ENCODE data around the gene TMEM120B.

The TMEM120B gene

DNA sequence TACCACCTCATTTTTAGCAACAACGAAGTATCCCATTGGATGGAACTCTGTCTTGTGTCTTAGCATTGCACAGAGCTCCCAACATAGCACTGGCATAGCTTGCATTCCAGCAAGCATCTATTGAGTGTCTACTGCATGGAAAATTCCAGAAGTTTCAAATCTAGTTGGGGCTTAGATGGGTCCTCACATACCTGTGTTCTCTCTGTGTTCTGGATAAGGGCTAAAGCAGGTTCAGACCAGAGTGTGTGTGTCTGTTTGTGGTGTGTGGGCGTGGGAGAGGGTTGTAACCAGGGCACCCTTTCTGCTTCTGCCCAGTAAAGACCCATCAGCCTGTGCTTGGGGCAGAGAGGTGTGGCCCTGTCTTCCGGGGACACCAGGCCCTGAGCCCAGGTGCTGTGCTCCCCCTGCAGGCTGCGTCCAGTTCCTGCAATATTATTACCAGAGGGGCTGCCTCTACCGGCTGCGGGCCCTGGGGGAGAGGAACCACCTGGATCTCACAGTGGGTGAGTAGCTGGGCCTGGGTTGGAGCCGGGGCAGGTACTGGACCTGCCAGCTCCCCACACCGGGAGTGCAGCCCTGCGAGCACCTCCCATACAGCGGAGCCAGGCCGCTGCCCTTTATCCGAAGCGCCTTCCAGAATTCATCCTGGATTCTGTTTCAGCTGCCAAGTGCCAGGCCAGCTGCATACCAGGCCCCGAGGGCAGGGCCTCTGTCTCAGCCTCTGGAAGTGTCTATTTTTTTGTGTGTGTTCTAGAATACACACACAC lies 60.6 kb downstream of the TMEM120B start:
- H3K4me3 Mint-ChIP-seq, result no peak overlapping the region
- H3K4me1 Mint-ChIP-seq, result peaks cover 7% of the 10 kb centered on the region

DNA sequence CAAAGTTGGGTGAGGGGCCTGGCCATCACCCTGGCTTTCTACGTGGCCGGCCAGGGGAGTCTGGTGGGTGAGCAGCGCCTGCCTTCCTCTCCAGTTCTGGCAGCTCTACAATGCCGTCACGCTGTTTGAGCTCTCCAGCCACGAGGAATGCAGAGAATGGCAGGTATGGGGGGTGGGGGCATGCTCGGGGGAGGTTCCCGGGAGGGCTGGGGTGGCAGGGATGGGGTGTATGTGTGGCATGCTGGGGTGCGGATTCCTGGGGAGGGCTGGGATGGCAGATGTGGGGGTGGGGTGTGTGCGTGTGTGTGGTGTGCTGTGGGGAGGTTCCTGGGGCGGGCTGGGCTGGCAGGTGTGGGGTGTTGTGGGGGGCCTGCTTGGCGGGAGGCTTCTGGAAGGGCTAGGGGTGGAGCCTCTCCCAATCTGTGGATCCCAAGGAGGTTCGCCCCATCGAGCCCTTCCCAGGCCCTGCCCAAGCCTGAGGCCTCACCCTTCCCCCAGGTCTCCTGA lies 62.5 kb downstream of the TMEM120B start:
- Mint-ChIP-seq H3K36me3 (no peaks in the 10 kb centered on the region), H3K27ac (no peak overlapping the region), H3K4me3 (no peak overlapping the region), H3K4me1 (peaks cover 12% of the 10 kb centered on the region), H3K27me3 (no peaks in the 10 kb centered on the region), H3K9me3 (no peaks in the 10 kb centered on the region)

More for the DNA sequence above, 60.6 kb downstream of the TMEM120B start:
- Mint-ChIP-seq H3K27ac (peak overlapping the region; percentile 35), H3K36me3 (no peaks in the 10 kb centered on the region), H3K9me3 (no peaks in the 10 kb centered on the region), H3K27me3 (no peaks in the 10 kb centered on the region)

DNA sequence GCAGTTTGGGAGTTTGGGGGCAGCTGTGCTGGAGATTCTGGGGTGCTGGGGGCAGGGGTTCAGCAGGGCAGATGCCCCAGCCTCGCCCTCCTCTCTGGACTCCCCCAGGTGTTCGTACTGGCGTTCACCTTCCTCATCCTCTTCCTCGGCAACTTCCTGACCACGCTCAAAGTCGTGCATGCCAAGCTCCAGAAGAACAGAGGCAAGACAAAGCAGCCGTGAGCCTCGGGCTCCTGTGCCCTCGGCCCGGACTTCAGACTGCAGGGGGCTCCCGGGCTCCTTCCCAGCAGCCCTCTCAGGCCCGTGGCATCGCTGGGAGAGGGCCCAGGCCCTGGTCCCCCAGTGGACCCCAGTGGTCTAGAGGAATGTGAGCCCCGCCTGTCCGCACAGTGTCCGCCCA lies 62.9 kb downstream of the TMEM120B start:
- Mint-ChIP-seq H3K9me3 (no peaks in the 10 kb centered on the region), H3K36me3 (no peaks in the 10 kb centered on the region), H3K27ac (no peak overlapping the region), H3K27me3 (no peaks in the 10 kb centered on the region), H3K4me1 (peaks cover 16% of the 10 kb centered on the region), H3K4me3 (no peak overlapping the region)

DNA sequence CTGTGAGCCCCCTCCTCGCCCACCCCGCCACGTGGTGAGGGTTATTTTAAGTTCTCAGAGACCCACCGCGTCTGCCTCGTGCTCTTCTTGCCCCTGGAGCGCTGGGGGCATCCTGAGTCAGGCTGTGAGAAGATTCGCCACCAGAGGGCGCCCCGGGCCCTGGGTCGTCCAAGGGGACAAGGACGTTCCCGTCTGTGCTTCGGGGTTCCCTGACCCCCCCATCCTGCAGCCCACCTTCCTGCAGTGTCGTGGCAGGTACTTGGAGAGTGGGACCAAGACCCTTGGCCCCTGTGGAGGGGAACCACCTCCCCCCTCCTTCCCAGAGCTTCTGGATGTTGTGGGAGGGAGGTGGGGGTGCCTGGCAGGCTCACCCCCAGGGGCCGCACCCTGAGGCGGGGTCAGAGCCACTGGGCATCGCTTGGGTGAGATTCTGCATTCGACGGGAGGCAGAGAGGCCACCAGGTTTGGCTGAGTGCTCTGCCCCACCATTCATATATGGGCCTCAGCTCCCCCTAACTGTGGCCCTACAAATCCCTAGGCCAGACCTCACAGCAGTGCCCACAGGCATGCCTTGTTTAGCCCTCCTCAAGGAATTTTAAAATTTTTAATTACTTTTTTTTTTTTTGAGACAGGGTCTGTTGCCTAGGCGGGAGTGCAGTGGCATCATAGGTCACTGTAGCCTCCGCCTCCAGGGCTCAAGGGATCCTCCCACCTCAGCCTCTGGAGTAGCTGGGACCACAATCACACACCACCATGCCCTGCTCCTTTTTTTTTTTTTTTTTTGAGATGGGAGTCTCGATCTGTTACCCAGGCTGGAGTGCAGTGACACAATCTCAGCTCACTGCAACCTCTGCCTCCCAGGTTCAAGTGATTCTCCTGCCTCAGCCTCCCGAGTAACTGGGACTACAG lies 63.9 kb downstream of the TMEM120B start:
- no peaks in the 10 kb centered on the region for H3K9me3 Mint-ChIP-seq
- H3K27ac Mint-ChIP-seq, result peak overlapping the region; percentile 86
- H3K4me3 Mint-ChIP-seq, result no peak overlapping the region
- H3K4me1 Mint-ChIP-seq, result peaks cover 19% of the 10 kb centered on the region
- H3K36me3 Mint-ChIP-seq, result no peaks in the 10 kb centered on the region
- H3K27me3 Mint-ChIP-seq, result no peaks in the 10 kb centered on the region

DNA sequence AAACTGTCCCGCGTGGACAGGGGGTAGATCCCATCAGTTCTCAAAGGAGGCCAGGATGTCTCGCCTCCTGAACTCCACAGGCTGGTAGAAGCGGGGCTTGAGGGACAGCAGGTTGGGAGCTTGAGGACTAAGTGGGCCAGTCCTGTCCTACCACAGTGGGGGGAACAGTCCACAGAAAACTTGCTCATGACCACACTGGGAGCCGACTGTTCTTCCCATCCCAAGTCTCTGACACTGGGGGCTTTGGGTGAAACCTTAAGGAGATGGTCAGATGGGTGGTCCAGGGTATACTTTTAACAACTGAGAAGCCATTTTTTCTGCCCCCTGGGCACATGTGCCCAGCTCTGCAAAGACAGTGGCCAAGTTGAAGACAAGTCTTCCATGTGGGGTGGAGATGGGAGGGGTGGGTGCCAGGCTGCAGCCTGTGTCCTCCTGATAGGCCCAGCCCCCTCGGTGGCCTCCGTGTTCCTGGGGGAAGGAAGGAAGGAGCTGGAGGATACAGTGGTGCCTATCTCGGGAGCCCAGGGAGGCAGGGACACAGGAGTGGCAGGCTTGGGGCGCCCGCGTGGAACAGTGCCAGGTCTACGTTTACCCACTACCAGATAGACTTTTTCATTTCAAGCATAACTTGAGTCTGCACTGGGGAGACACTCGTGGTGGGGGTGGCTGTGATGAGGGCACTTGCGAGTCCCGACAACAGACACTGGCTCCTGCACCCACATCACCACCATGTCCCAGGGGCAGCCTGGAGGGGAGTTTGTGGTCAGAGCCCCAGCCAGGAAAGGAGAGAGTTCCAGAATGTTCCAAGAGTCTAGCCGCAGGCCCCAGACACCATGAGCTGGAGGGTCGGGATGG lies 66.2 kb downstream of the TMEM120B start:
- Mint-ChIP-seq H3K36me3 (peaks cover 5% of the 10 kb centered on the region), H3K27me3 (no peaks in the 10 kb centered on the region), H3K4me3 (no peak overlapping the region), H3K9me3 (no peaks in the 10 kb centered on the region), H3K27ac (peak overlapping the region; percentile 90), H3K4me1 (peaks cover 32% of the 10 kb centered on the region)

DNA sequence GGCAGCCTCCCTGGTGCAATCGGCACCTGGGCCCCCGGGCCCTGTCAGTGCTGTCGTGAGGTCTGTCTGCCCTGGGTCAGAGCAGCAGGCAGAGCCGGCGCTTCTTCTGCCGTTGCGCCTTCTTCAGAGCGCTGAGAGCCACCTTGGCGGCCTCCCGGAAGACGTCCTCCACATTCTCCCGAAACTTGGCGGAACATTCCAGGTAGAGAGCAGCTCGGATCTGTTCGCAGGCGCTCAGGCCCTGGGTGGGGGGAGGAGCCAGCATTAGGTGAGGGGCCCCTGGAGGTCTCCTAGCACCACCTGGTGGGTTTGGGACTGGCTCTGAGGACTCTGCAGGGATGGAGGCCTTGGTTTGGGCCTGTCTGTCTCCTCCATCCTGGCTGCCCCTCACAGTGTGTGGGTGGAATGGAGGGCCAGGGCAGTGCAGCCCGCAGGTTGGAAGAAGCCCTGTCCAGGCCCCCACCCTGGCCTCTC lies 66.9 kb downstream of the TMEM120B start:
- Mint-ChIP-seq H3K27ac (no peak overlapping the region), H3K4me3 (no peak overlapping the region), H3K4me1 (peaks cover 38% of the 10 kb centered on the region), H3K36me3 (peaks cover 7% of the 10 kb centered on the region), H3K27me3 (no peaks in the 10 kb centered on the region), H3K9me3 (no peaks in the 10 kb centered on the region)

DNA sequence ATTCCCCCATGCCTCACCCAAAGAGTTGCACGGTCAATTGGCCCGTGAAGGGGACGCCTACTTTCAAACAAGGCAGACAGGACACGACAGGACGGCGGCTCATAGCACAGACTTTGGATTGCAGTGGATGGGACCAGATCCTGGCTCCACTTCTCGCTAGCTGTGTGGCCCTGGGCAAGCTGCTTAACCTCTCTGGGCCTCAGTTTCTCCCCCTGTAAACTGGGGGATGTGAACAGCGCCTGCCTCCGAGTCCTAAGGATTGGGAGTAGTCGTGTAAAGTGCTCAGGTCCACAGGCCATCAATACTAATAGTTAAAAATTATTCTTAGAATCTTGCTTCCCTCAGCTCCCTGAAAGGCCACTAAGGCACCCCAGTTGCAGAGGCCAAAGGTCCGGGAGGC lies 67.9 kb downstream of the TMEM120B start:
- no peak overlapping the region for H3K27ac Mint-ChIP-seq
- H3K9me3 Mint-ChIP-seq, result no peaks in the 10 kb centered on the region
- H3K4me3 Mint-ChIP-seq, result no peak overlapping the region
- peaks cover 46% of the 10 kb centered on the region for H3K4me1 Mint-ChIP-seq
- peaks cover 10% of the 10 kb centered on the region for H3K36me3 Mint-ChIP-seq
- H3K27me3 Mint-ChIP-seq, result no peaks in the 10 kb centered on the region

DNA sequence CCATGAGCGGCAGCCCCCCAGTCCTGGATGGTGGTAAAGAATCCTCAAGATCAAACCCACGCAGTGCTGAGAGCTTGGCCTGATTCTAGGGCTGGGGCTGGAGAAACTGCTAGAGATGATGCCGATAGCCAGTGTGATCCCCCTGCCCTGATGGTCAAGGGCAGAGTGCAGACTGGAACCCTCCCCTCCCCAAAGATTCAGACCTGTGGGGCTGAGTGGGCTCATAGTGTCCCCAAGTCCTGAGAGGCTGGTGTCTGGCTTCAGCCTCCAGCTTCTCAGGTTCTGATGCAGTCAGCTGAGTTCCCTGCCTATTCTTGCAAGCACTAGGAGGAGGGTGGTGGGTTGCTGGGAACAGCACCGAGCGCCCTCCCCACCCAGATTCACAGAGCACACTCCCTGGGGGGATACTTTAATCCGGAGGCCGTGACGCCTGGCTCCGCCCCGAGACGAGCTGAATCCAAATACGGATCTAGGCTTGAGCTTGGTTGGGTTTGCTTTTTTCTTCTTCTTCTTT lies 69.0 kb downstream of the TMEM120B start:
- Mint-ChIP-seq H3K9me3 (no peaks in the 10 kb centered on the region), H3K27me3 (no peaks in the 10 kb centered on the region), H3K4me1 (peaks cover 56% of the 10 kb centered on the region), H3K36me3 (peaks cover 12% of the 10 kb centered on the region), H3K4me3 (peak overlapping the region; percentile 84), H3K27ac (peak overlapping the region; percentile 95)

DNA sequence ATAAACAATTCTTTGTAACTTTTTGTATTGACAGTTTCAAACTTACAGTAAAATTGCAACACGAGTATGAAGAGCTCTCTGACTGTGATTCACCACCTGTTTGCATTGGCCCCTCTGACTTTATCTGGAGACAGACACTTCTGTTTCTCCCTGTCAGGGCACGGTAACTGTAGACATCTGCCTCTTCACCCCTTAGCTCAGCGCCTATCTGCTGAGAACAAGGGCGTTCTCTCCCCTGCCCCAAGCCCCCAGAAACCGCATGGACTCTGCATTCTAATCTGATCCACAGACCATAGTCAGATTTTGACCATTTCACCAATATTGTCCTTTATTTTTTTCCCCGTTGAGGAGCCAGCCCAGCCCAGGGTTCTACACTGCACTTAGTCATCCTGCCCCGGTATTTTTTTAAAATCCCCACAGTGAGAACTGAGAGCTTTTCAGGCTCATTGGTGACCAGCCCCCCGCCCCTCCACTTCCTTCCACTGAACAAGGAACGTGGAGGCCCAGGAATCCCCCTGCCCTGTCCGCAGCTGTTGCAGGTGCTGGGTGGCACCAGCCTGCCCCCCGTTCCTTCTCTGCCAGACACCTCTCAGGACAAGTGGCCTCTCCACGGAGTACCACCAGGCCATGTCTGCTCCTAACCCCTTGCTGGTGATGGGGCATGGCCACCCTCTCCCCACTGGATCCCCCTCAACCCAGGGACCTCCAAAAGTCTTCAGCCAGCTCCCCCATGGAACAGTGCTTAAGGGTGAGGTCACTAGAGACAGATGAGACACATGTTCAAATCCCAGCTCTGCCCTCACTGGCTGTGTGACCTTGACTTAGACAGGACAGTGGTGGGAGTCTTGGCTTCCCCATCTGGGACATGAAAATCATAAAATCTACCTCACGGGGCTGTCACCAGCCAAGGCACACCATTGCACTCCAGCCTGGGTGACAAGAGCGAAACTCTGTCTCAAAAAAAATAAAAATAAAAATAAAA lies 69.7 kb downstream of the TMEM120B start:
- Mint-ChIP-seq H3K4me1 (peaks cover 63% of the 10 kb centered on the region), H3K36me3 (peaks cover 14% of the 10 kb centered on the region)

DNA sequence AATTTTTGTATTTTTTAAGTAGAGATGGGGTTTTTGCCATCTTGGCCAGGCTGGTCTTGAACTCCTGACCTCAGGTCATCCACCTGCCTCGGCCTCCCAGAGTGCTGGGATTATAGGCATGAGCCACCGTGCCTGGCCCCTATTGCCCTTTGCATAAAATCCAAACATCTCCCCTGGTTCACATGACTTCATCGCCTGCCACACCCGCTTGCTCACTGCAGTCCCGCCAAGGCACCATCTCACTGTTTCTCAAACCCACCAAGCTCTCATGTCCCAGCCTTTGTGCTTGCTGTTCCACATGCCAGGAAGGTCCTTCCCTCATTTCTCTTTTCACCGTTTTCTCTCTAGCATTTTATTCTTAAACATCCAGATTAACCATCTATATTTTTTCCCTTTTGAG lies 71.2 kb downstream of the TMEM120B start:
- no peaks in the 10 kb centered on the region for H3K9me3 Mint-ChIP-seq
- peaks cover 14% of the 10 kb centered on the region for H3K36me3 Mint-ChIP-seq
- no peaks in the 10 kb centered on the region for H3K27me3 Mint-ChIP-seq
- peak overlapping the region; percentile 74 for H3K4me3 Mint-ChIP-seq
- peaks cover 73% of the 10 kb centered on the region for H3K4me1 Mint-ChIP-seq
- H3K27ac Mint-ChIP-seq, result peak overlapping the region; percentile 98

More for the DNA sequence above, 69.7 kb downstream of the TMEM120B start:
- H3K27me3 Mint-ChIP-seq, result no peaks in the 10 kb centered on the region
- H3K27ac Mint-ChIP-seq, result peak overlapping the region; percentile 95
- no peaks in the 10 kb centered on the region for H3K9me3 Mint-ChIP-seq
- H3K4me3 Mint-ChIP-seq, result peak overlapping the region; percentile 84

DNA sequence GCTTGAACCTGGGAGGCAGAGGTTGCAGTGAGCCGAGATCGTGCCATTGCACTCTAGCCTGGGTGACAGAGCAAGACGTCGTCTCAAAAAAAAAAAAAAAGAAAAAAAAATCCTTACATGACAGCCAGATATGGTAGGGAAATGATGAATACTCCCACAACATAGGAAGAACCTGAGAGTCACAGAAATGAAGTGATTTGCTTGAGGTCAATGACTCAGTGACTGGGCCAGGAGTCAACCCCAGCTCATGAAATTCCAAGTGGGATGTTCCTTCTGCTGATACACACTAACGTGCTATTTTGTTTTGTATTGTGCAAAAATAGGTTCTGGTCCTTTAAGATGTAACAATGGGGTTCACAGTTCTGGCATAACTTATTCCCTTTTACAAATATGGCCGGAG lies 71.9 kb downstream of the TMEM120B start:
- Mint-ChIP-seq H3K4me1 (peaks cover 79% of the 10 kb centered on the region), H3K36me3 (peaks cover 14% of the 10 kb centered on the region), H3K4me3 (peak overlapping the region; percentile 74), H3K9me3 (no peaks in the 10 kb centered on the region), H3K27ac (peak overlapping the region; percentile 93), H3K27me3 (no peaks in the 10 kb centered on the region)

DNA sequence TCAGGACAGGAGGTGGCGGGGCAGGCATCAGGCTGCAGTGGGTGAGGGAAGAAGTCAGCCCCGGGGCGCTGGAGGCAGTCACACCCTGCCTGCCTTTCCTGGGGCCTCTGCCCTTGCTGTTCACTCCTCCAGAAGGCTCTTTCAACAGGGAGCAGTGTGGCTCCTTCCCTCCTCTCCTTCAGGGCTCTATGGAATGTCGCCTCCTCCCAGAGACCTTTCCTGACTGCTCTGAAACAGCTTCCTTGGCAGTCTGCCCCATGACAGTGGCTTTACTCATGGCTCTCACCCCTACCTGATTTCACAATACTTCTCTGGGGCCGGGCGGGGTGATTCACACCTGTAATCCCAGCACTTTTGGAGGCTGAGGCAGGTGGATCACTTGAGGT lies 73.9 kb downstream of the TMEM120B start:
- Mint-ChIP-seq H3K4me3 (peak overlapping the region; percentile 76), H3K36me3 (peaks cover 20% of the 10 kb centered on the region), H3K9me3 (no peaks in the 10 kb centered on the region), H3K4me1 (peaks cover 91% of the 10 kb centered on the region), H3K27me3 (no peaks in the 10 kb centered on the region), H3K27ac (peak overlapping the region; percentile 92)

DNA sequence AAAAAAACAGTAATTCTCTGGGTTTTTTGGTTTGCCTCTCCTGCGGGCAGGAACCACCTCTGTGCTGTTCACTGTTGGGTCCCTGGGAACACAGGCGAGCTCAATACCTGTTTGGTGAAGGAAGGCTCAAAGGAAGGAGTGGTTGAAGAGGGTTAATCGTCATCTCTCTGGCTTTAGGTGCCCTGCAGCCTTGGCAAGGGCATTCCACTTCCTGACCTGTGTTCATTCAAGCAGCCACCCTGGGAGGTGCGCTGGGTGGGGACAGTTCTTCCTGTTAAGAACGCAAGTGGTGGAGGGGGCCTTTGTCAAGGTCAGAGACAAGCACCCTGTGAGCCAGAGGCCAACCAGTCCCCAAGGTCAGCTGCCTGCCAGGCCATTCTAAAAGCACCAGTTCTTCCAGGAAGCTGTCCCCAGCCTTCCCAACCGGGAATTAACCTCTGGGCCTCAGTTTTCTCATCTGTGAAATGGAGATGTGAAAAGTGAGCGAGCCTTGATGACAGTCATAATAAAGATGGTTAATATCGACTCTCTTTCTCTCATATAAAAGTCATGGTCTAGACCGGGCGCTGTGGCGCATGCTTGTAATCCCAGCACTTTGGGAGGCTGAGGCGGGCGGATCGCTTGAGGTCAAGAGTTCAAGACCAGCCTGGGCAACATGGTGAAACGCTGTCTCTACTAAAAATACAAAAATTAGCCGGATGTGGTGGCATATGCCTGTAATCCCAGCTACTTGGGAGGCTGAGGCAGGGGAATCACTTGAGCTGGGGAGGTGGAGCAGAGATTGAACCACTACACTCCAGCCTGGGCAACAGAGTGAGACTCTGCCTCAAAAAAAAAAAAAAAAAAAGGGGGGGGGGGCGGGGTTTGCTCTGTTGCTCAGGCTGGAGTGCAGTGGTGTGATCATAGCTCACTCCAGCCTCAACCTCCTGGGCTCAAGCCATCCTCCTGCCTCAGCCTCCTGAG lies 74.8 kb downstream of the TMEM120B start:
- peaks cover 88% of the 10 kb centered on the region for H3K4me1 Mint-ChIP-seq
- H3K27ac Mint-ChIP-seq, result peak overlapping the region; percentile 92
- peak overlapping the region; percentile 76 for H3K4me3 Mint-ChIP-seq
- no peaks in the 10 kb centered on the region for H3K9me3 Mint-ChIP-seq
- no peaks in the 10 kb centered on the region for H3K27me3 Mint-ChIP-seq
- H3K36me3 Mint-ChIP-seq, result peaks cover 20% of the 10 kb centered on the region
